Adrenal gland (tissue), 5 donors: ENCODE results near the gene NOSIP.

Experiments used
- POLR2A ChIP-seq, 2 donors: fragments of 450-650 bp; IDR thresholded peaks; one replicate each; pipeline ENCODE4 v1.6.1; 2017; ENCODE audit warnings: antibody characterized with exemption in 2 of 2, mild to moderate bottlenecking in 2 of 2, moderate library complexity in 1 of 2
- TF ChIP-seq, protein P1 (sequence below), 6 experiments: fragments of 450-650 bp in 4 of 6; fragments of 200-600 bp in 2 of 6; sonication (generic) in 1 of 6; IDR thresholded peaks; 1 replicate in 5 of 6; 2 replicates in 1 of 6; pipeline versions ENCODE4 v1.5.1 to v1.8.0; 2016 to 2021; ENCODE audit warnings: antibody characterized with exemption in 6 of 6, mild to moderate bottlenecking in 2 of 6, moderate library complexity in 1 of 6
- donor health status: DM: no; HTN: no; CAD: no.

DNA sequence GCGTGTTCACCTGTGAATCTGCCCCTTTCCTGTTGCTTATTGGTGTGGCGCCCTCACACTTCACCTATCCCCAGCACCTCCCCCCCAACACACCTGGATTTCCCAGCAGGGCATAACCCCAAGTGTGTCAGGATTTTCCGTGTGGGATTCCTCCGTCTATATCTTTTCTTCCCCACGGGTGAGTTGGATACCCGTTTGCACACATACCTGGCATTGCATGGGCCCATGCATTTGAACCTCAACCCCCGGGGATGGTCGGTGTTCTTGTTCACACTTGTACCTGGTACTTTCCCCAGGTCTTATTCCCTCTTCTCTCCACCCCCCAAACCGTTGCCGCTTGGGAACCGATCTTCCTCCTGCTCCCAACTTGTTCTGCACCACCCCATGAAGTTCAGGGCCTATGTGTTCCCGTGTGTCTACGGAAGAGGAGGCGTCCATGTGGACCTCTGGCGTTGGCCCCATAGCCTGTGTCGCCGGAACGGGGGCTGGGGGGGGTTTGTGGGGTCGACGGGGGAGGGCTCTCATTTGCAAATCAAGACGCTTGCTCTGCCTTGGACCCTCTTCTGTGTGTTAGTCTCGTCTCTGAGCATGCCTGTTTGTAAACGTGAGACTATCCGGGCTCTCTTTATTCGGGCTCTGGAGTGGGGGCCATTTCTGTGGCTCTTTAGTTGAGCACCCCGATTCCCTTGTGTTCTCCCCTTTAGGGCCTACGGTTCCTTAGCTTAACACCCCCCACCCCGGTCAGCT lies 12.3 kb upstream of the NOSIP start:
- TF ChIP-seq, protein P1, sequence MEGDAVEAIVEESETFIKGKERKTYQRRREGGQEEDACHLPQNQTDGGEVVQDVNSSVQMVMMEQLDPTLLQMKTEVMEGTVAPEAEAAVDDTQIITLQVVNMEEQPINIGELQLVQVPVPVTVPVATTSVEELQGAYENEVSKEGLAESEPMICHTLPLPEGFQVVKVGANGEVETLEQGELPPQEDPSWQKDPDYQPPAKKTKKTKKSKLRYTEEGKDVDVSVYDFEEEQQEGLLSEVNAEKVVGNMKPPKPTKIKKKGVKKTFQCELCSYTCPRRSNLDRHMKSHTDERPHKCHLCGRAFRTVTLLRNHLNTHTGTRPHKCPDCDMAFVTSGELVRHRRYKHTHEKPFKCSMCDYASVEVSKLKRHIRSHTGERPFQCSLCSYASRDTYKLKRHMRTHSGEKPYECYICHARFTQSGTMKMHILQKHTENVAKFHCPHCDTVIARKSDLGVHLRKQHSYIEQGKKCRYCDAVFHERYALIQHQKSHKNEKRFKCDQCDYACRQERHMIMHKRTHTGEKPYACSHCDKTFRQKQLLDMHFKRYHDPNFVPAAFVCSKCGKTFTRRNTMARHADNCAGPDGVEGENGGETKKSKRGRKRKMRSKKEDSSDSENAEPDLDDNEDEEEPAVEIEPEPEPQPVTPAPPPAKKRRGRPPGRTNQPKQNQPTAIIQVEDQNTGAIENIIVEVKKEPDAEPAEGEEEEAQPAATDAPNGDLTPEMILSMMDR (IDR thresholded peaks at IDR 0.05): no peak
- no peak for TF ChIP-seq POLR2A (IDR thresholded peaks at IDR 0.05)
